Prostate gland (tissue), 2 donors: ENCODE data around the gene CHIA.

ENCODE experiments used
- POLR2A ChIP-seq: fragments of 450-650 bp; IDR thresholded peaks from one replicate; pipeline ENCODE4 v1.6.1; 2016; ENCODE audit warnings: antibody characterized with exemption, mild to moderate bottlenecking
- POLR2AphosphoS5 ChIP-seq: sonication (generic); formaldehyde crosslinking; IDR thresholded peaks from one replicate; pipeline ENCODE4 v1.6.1; 2017; ENCODE audit warnings: antibody characterized with exemption
- TF ChIP-seq, protein P1 (sequence below), 4 experiments: fragments of 200-600 bp in 2 of 4; fragments of 450-650 bp in 2 of 4; sonication (generic) in 2 of 4; IDR thresholded peaks; 1 replicate in 3 of 4; 2 replicates in 1 of 4; pipeline ENCODE4 v1.5.1; 2016 to 2019; ENCODE audit warnings: antibody characterized with exemption in 4 of 4, mild to moderate bottlenecking in 2 of 4, moderate library complexity in 2 of 4

DNA sequence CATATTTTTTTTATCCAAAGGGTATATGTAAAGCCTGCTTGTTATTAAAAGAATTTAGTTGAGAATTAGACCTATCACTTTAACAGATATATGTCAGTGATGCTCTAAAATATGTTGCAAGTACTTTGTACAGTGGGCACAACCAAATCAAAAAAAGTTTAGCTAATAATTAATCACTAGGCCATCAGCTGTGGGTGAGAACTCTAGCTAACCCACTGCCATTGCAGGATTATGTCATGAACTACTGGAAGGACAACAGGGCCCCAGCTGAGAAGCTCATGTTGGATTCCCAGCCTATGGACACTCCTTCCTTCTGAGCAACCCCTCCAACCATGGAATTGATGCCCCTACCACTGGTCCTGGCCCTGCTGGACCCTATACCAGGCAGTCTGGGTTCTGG lies 6.8 kb upstream of the CHIA start:
- TF ChIP-seq, protein P1, sequence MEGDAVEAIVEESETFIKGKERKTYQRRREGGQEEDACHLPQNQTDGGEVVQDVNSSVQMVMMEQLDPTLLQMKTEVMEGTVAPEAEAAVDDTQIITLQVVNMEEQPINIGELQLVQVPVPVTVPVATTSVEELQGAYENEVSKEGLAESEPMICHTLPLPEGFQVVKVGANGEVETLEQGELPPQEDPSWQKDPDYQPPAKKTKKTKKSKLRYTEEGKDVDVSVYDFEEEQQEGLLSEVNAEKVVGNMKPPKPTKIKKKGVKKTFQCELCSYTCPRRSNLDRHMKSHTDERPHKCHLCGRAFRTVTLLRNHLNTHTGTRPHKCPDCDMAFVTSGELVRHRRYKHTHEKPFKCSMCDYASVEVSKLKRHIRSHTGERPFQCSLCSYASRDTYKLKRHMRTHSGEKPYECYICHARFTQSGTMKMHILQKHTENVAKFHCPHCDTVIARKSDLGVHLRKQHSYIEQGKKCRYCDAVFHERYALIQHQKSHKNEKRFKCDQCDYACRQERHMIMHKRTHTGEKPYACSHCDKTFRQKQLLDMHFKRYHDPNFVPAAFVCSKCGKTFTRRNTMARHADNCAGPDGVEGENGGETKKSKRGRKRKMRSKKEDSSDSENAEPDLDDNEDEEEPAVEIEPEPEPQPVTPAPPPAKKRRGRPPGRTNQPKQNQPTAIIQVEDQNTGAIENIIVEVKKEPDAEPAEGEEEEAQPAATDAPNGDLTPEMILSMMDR (IDR thresholded peaks at IDR 0.05), result no peak
- TF ChIP-seq POLR2A (no peak), POLR2AphosphoS5 (no peak)
